Endothelial cell of umbilical vein (primary cell): ENCODE data around the gene LRRK1. TPM values are rescaled to one million over a fixed set of nuclear protein-coding genes. Genes with fewer than 3 reads are reported as not detected.

Source experiments
- BruUV-seq: library from RNA; stranded (reverse); fragments of 400-500 nt; replicated peaks from 2 replicates; lab custom pipeline; 2021; lab: Mats Ljungman, UMichigan
- CTCF ChIA-PET: fragments of 300-600, 350-600 bp; sonication (Branson Sonifier 250); formaldehyde crosslinking; loops from one replicate; lab custom pipeline; 2021; ENCODE audit warnings: antibody characterized with exemption, inconsistent platforms; lab: Charles Lee
- POLR2A ChIA-PET: fragments of 300-600, 350-600 bp; sonication (Branson Sonifier 250); formaldehyde crosslinking; loops from one replicate; lab custom pipeline; 2021; ENCODE audit warnings: antibody characterized with exemption, inconsistent platforms; lab: Charles Lee
- DNase-seq: peaks from one replicate; pipeline ENCODE4 v3.0.0-alpha.2; 2011; ENCODE audit warnings: low read depth, low spot score
- FAIRE-seq: peaks from 2 replicates; lab custom pipeline; 2011; peaks lifted over from hg19 to GRCh38; lab: Jason Lieb, UNC
- H2AFZ ChIP-seq: 2 replicates; pipeline ENCODE4 v1.6.0; 2012; ENCODE audit warnings: low read depth, low read length, control low read depth, inconsistent platforms
- H3K27ac ChIP-seq: 2 replicates; pipeline ENCODE4 v1.5.1; 2011; ENCODE audit warnings: low read depth, mild to moderate bottlenecking, control low read depth, low read length, moderate library complexity; ENCODE audit not compliant: insufficient read depth
- H3K27me3 ChIP-seq, 2 experiments: 2 replicates each; pipeline versions ENCODE4 v1.6.0 to v1.6.1; 2011; ENCODE audit warnings: low read length in 2 of 2, mixed read lengths in 1 of 2; ENCODE audit not compliant: control insufficient read depth in 2 of 2, insufficient read depth in 2 of 2
- H3K36me3 ChIP-seq, 2 experiments: 2 replicates in 1 of 2; 3 replicates in 1 of 2; pipeline ENCODE4 v1.5.1; 2011; ENCODE audit warnings: low read length in 2 of 2, mild to moderate bottlenecking in 1 of 2, moderate library complexity in 1 of 2; ENCODE audit not compliant: control insufficient read depth in 2 of 2, insufficient read depth in 2 of 2; ENCODE audit errors: extremely low read depth in 1 of 2
- H3K4me1 ChIP-seq: 3 replicates; pipeline ENCODE4 v1.5.1; 2011; ENCODE audit warnings: mild to moderate bottlenecking, low read length; ENCODE audit not compliant: control insufficient read depth, insufficient read depth; ENCODE audit errors: extremely low read depth
- H3K4me2 ChIP-seq: 2 replicates; pipeline ENCODE4 v1.6.1; 2011; ENCODE audit warnings: low read length, control low read depth, mixed read lengths; ENCODE audit not compliant: insufficient read depth
- H3K4me3 ChIP-seq, 3 experiments: fragments of 200-600 bp in 1 of 3; sonication (generic), shearing (Covaris generic) in 1 of 3; replicated peaks in 1 of 3; 2 replicates each; pipeline ENCODE4 v1.5.1; 2011 to 2016; ENCODE audit warnings: control low read depth in 3 of 3, low read length in 3 of 3, mild to moderate bottlenecking in 2 of 3, inconsistent platforms in 1 of 3, low read depth in 1 of 3, moderate library complexity in 1 of 3; ENCODE audit not compliant: insufficient read depth in 1 of 3
- H3K79me2 ChIP-seq: 2 replicates; pipeline ENCODE4 v1.6.0; 2012; ENCODE audit warnings: low read length, inconsistent platforms; ENCODE audit not compliant: control insufficient read depth, insufficient read depth
- H3K9ac ChIP-seq: replicated peaks from 2 replicates; pipeline ENCODE3; 2011; ENCODE audit warnings: low read length, control low read depth; ENCODE audit not compliant: insufficient read depth; ENCODE audit errors: extremely low read depth
- H3K9me1 ChIP-seq: replicated peaks from 3 replicates; pipeline ENCODE4 v1.6.0; 2011; ENCODE audit warnings: mild to moderate bottlenecking, low read length; ENCODE audit not compliant: control insufficient read depth, insufficient read depth; ENCODE audit errors: extremely low read depth
- H3K9me3 ChIP-seq: replicated peaks from 2 replicates; pipeline ENCODE4 v1.5.1; 2012; ENCODE audit warnings: low read length, inconsistent platforms; ENCODE audit not compliant: control insufficient read depth, insufficient read depth
- H4K20me1 ChIP-seq: replicated peaks from 2 replicates; pipeline ENCODE3; 2011; ENCODE audit warnings: mild to moderate bottlenecking, low read length; ENCODE audit not compliant: control insufficient read depth, insufficient read depth; ENCODE audit errors: extremely low read depth
- CTCF ChIP-seq, 2 donors: IDR thresholded peaks; 1 replicate in 1 of 2; 2 replicates in 1 of 2; pipeline ENCODE4 v1.5.1; 2011; ENCODE audit warnings: low read length in 2 of 2, mild to moderate bottlenecking in 2 of 2, moderate library complexity in 2 of 2, control low read depth in 1 of 2, inconsistent platforms in 1 of 2, low read depth in 1 of 2; ENCODE audit not compliant: insufficient read depth in 1 of 2; ENCODE audit errors: extremely low read depth in 1 of 2
- EZH2 ChIP-seq: IDR thresholded peaks from 2 replicates; pipeline ENCODE4 v1.6.1; 2012; ENCODE audit warnings: borderline replicate concordance, low read depth, mild to moderate bottlenecking, moderate library complexity, low read length, inconsistent platforms; ENCODE audit not compliant: severe bottlenecking
- FOS ChIP-seq: IDR thresholded peaks from 2 replicates; pipeline ENCODE4 v1.6.1; 2011; ENCODE audit warnings: mild to moderate bottlenecking, low read length, moderate library complexity, borderline replicate concordance; ENCODE audit not compliant: insufficient read depth
- GATA2 ChIP-seq: IDR thresholded peaks from 2 replicates; pipeline ENCODE4 v1.7.0; 2011; ENCODE audit warnings: low read depth, mild to moderate bottlenecking, moderate library complexity, mixed read lengths, low read length; ENCODE audit not compliant: insufficient read length, insufficient read depth
- JUN ChIP-seq: IDR thresholded peaks from 2 replicates; pipeline ENCODE4 v1.6.1; 2011; ENCODE audit warnings: borderline replicate concordance, low read depth; ENCODE audit not compliant: insufficient read length, insufficient read depth
- MAX ChIP-seq: IDR thresholded peaks from 2 replicates; pipeline ENCODE4 v1.6.1; 2011; ENCODE audit not compliant: insufficient read depth, insufficient read length
- MYC ChIP-seq: IDR thresholded peaks from one replicate; pipeline ENCODE4 v1.6.1; 2011; ENCODE audit warnings: mild to moderate bottlenecking, low read depth, low read length
- POLR2A ChIP-seq: IDR thresholded peaks from 2 replicates; pipeline ENCODE4 v1.6.1; 2012; ENCODE audit warnings: low read depth, mild to moderate bottlenecking, control low read depth, low read length
- POLR2AphosphoS5 ChIP-seq: IDR thresholded peaks from 2 replicates; pipeline ENCODE4 v1.6.1; 2012; ENCODE audit warnings: low read depth, mild to moderate bottlenecking, control low read depth, low read length, moderate library complexity; ENCODE audit not compliant: insufficient read depth
- dilution Hi-C: fragments of 300-500 bp; cut with MboI; formaldehyde crosslinking; loops from one replicate; pipeline ENCODE4 v1.15.0; 2019; ENCODE audit warnings: low sequenced_read_pairs; ENCODE audit not compliant: extremely low pct_ligation_motif_present
- intact Hi-C: fragments of 100-400 bp; cut with micrococcal nuclease; formaldehyde crosslinking; loops from one replicate; pipeline ENCODE4 v1.10.0; 2022
- polyA plus RNA-seq, 4 experiments: library from polyadenylated mRNA; depleted of rRNA in 3 of 4; stranded (reverse) in 3 of 4; unstranded in 1 of 4; fragments of >200 nt; gene quantifications; 2 replicates each; pipeline versions ENCODE4 v1.2.1 to v1.2.3, GENCODE V29; 2011 to 2012; ENCODE audit warnings: missing spikeins in 1 of 4
- total RNA-seq: library from RNA; stranded (reverse); gene quantifications from 2 replicates; pipeline ENCODE4 v1.2.3, GENCODE V29; 2021

The LRRK1 gene
- total and polyA plus RNA-seq, 2 donors (not counting 3 experiments of a cell fraction or from before 2014, with no cell fraction given) = 11.0 to 22.1 TPM

- intact Hi-C loops (no loop called here), dilution Hi-C loops (no loop called here)
- DNase-seq (no peak), FAIRE-seq (no peak)
- Histone ChIP-seq H3K4me3 (no peak overlapping the region), H3K27me3 (no peaks in the 10 kb centered on the region), H3K9me3 (no peaks in the 10 kb centered on the region), H3K9ac (no peak overlapping the region), H2AFZ (no peak overlapping the region), H3K4me1 (no peaks in the 10 kb centered on the region), H3K79me2 (no peaks in the 10 kb centered on the region), H3K36me3 (no peaks in the 10 kb centered on the region), H3K9me1 (no peaks in the 10 kb centered on the region), H3K27ac (no peak overlapping the region), H3K4me2 (no peak overlapping the region), H4K20me1 (no peaks in the 10 kb centered on the region)
- ChIA-PET POLR2A (interaction anchor here (0.6 kb wide), 1 partner anchor 135 kb away, joined by 3 read pairs; the partner anchor contains the start of gene CHSY1), CTCF (interaction anchor here (1.1 to 1.6 kb wide), 2 partner anchors 11 to 26 kb away, joined by 3 to 5 read pairs; no protein-coding TSS in a partner anchor)
- TF ChIP-seq CTCF (IDR thresholded peaks at IDR 0.05; ENCODE audit: extremely low read depth in 1 of 2, insufficient read depth in 1 of 2, low read depth in 1 of 2, low read length in 2 of 2) (no peak), POLR2A (no peak), JUN (no peak), MYC (no peak), FOS (no peak), EZH2 (no peak), MAX (no peak), POLR2AphosphoS5 (no peak), GATA2 (no peak)
- no TSS peak for BruUV-seq
Measured at GRCh38 chr15:101116681-101116976, 197.5 kb downstream of the LRRK1 start.
